Esophagus squamous epithelium (tissue), 5 donors: ENCODE results near the gene VPS35L. TPM values are rescaled to one million over a fixed set of nuclear protein-coding genes. Genes with fewer than 3 reads are reported as not detected.
A peak's percentile ranks its signal among the peaks of the same experiment; 100 is the strongest.

Source experiments
- DNase-seq: peaks from one replicate; lab custom pipeline; 2025; lab: John Stamatoyannopoulos, UW
- H3K27ac ChIP-seq, 4 donors: fragments of 200-600 bp; sonication (generic); one replicate each; pipeline ENCODE4 v1.5.1; 2016 to 2019; ENCODE audit warnings: mild to moderate bottlenecking in 1 of 4
- H3K27me3 ChIP-seq, 4 donors: fragments of 200-600 bp; sonication (generic); 1 replicate in 3 of 4; 2 replicates in 1 of 4; pipeline versions ENCODE4 v1.5.1 to v1.6.0; 2017 to 2021; ENCODE audit warnings: antibody characterized with exemption in 1 of 4
- H3K36me3 ChIP-seq, 3 donors: fragments of 200-600 bp; sonication (generic); one replicate each; pipeline ENCODE4 v1.5.1; 2016 to 2019
- H3K4me1 ChIP-seq, 3 donors: fragments of 200-600 bp; sonication (generic); one replicate each; pipeline ENCODE4 v1.5.1; 2017 to 2019
- H3K4me3 ChIP-seq, 4 donors: fragments of 200-600 bp; sonication (generic); 1 replicate in 3 of 4; 2 replicates in 1 of 4; pipeline ENCODE4 v1.5.1; 2016 to 2019; ENCODE audit warnings: mild to moderate bottlenecking in 2 of 4, moderate library complexity in 1 of 4
- H3K9me3 ChIP-seq, 3 donors: fragments of 200-600 bp; sonication (generic); one replicate each; pipeline ENCODE4 v1.5.1; 2016 to 2019
- CTCF ChIP-seq, 6 experiments: fragments of 450-650 bp in 4 of 6; fragments of 200-600 bp in 2 of 6; sonication (generic) in 2 of 6; IDR thresholded peaks; one replicate each; pipeline ENCODE4 v1.5.1; 2016 to 2019; ENCODE audit warnings: antibody characterized with exemption in 6 of 6, mild to moderate bottlenecking in 4 of 6, moderate library complexity in 4 of 6
- POLR2A ChIP-seq, 4 donors: fragments of 450-650 bp; IDR thresholded peaks; one replicate each; pipeline ENCODE4 v1.6.1; 2017; ENCODE audit warnings: antibody characterized with exemption in 4 of 4, mild to moderate bottlenecking in 4 of 4, moderate library complexity in 3 of 4
- WGBS, 2 donors: methylation state at CpG; one replicate each; pipeline ENCODE4 v1.1.5; 2018; 5-methylcytosine and 5-hydroxymethylcytosine counted together
- intact Hi-C: fragments of 100-400 bp; cut with DNase I; formaldehyde crosslinking; loops from one replicate; pipeline ENCODE4 v1.15.0; 2022
- total RNA-seq, 4 donors: library from RNA; depleted of rRNA; stranded (reverse); fragments of >200 nt; gene quantifications; one replicate each; pipeline ENCODE4 v1.1.0, GENCODE V29; 2016
- donor health status: DM: yes; HTN: yes; CAD: no.

Gene VPS35L
- total RNA-seq, 4 donors from 2014 or later, result 20.8 to 32.9 (median 23.9) TPM

GRCh38 chr16:19559242-19559910, 3.9 kb downstream of the VPS35L start:
- Histone ChIP-seq H3K4me1 (peaks cover 8 to 24% (median 9%) of the 10 kb centered on the region in 3 donors), H3K4me3 (no peak overlapping the region), H3K27me3 (no peaks in the 10 kb centered on the region), H3K9me3 (peaks cover 0 to 8% (median 4%) of the 10 kb centered on the region in 3 donors), H3K27ac (no peak overlapping the region), H3K36me3 (no peaks in the 10 kb centered on the region)
- intact Hi-C loops, result loop anchor here (5.0 kb wide), 1 partner anchor 328 kb away; no protein-coding TSS in a partner anchor
- no peak for TF ChIP-seq POLR2A (IDR thresholded peaks at IDR 0.05)
- peak; percentile 40 to 67 (median 64) for TF ChIP-seq CTCF (IDR thresholded peaks at IDR 0.05)
- 75 to 76% methylated on average over 10 of the region's 10 CpGs for WGBS, 2 donors
- no peak for DNase-seq

- H3K4me3 ChIP-seq, result no peak overlapping the region
- peaks cover 4 to 17% (median 8%) of the 10 kb centered on the region in 3 donors for H3K4me1 ChIP-seq
- no peaks in the 10 kb centered on the region for H3K27me3 ChIP-seq
- WGBS, 2 donors, result 91 to 95% methylated on average over 4 of the region's 4 CpGs
- no peak overlapping the region for H3K27ac ChIP-seq
- peaks cover 0 to 8% (median 4%) of the 10 kb centered on the region in 3 donors for H3K9me3 ChIP-seq
- no peak for DNase-seq
- no peak for TF ChIP-seq CTCF (IDR thresholded peaks at IDR 0.05)
- no peak for TF ChIP-seq POLR2A (IDR thresholded peaks at IDR 0.05)
- intact Hi-C loops, result no loop called here
- peaks cover 0 to 5% (median under 1%) of the 10 kb centered on the region in 3 donors for H3K36me3 ChIP-seq
Measured at GRCh38 chr16:19560078-19560477, 4.6 kb downstream of the VPS35L start.

GRCh38 chr16:19563377-19563776, 7.9 kb downstream of the VPS35L start:
- Histone ChIP-seq H3K4me1 (no peaks in the 10 kb centered on the region), H3K27ac (no peak overlapping the region), H3K4me3 (no peak overlapping the region), H3K36me3 (peaks cover 6 to 38% (median 18%) of the 10 kb centered on the region in 3 donors), H3K27me3 (no peaks in the 10 kb centered on the region), H3K9me3 (peaks cover 0 to 8% (median 4%) of the 10 kb centered on the region in 3 donors)
- 84 to 90% methylated on average over 4 of the region's 4 CpGs for WGBS, 2 donors
- no peak for DNase-seq
- intact Hi-C loops, result no loop called here
- TF ChIP-seq POLR2A (IDR thresholded peaks at IDR 0.05) (no peak), CTCF (IDR thresholded peaks at IDR 0.05) (no peak)

- no peak for DNase-seq
- Histone ChIP-seq H3K4me1 (no peaks in the 10 kb centered on the region), H3K36me3 (peaks cover 6 to 67% (median 18%) of the 10 kb centered on the region in 3 donors), H3K27ac (no peak overlapping the region), H3K4me3 (no peak overlapping the region), H3K27me3 (no peaks in the 10 kb centered on the region), H3K9me3 (peaks cover 0 to 8% (median 4%) of the 10 kb centered on the region in 3 donors)
- TF ChIP-seq CTCF (IDR thresholded peaks at IDR 0.05) (no peak), POLR2A (IDR thresholded peaks at IDR 0.05) (no peak)
- WGBS, 2 donors, result 97 to 98% methylated on average over 3 of the region's 3 CpGs
- intact Hi-C loops, result no loop called here
Measured at GRCh38 chr16:19566362-19566761, 10.9 kb downstream of the VPS35L start.

- Histone ChIP-seq H3K4me3 (no peak overlapping the region), H3K27ac (no peak overlapping the region), H3K9me3 (peaks cover 0 to 8% (median 4%) of the 10 kb centered on the region in 3 donors), H3K27me3 (no peaks in the 10 kb centered on the region), H3K4me1 (no peaks in the 10 kb centered on the region), H3K36me3 (peaks cover 6 to 79% (median 25%) of the 10 kb centered on the region in 3 donors)
- TF ChIP-seq POLR2A (IDR thresholded peaks at IDR 0.05) (no peak), CTCF (IDR thresholded peaks at IDR 0.05) (no peak)
- intact Hi-C loops, result no loop called here
- DNase-seq, result no peak
- 91 to 92% methylated on average over 4 to 8 of the region's 8 CpGs for WGBS, 2 donors
Measured at GRCh38 chr16:19567560-19567959, 12.1 kb downstream of the VPS35L start.
